A549 (cell line): ENCODE measurements around the gene SLC66A2. TPM values are rescaled to one million over a fixed set of nuclear protein-coding genes. Genes with fewer than 3 reads are reported as not detected.

Source experiments
- ATAC-seq, 2 experiments: fragments of 200-7000 bp in 1 of 2; fragments of >200 bp in 1 of 2; cut with Nextera tagmentation in 1 of 2; cut with Tn5 transposase in 1 of 2; 3 replicates each; pipeline versions ENCODE4 v1.8.0 to v1.9.1; 2018 to 2020; ENCODE audit warnings: mild to moderate bottlenecking in 1 of 2, moderate library complexity in 1 of 2
- CTCF ChIA-PET: fragments of 300-600 bp; sonication (Branson Sonifier 250); formaldehyde crosslinking; extraction: SDS; loops from one replicate; lab custom pipeline; 2021; ENCODE audit warnings: antibody characterized with exemption, inconsistent platforms; lab: Yijun Ruan, JAX
- POLR2A ChIA-PET: fragments of 350-600 bp; formaldehyde crosslinking; extraction: SDS; loops from one replicate; lab custom pipeline; 2021; ENCODE audit warnings: antibody characterized with exemption, inconsistent platforms; lab: Yijun Ruan, JAX
- DNase-seq, 2 experiments: peaks; one replicate each; pipeline versions ENCODE4 v3.0.0 to v3.0.0-alpha.2; 2011 to 2016; ENCODE audit warnings: low read depth in 1 of 2, low spot score in 1 of 2
- FAIRE-seq: peaks from 2 replicates; lab custom pipeline; 2011; peaks lifted over from hg19 to GRCh38; lab: Jason Lieb, UNC
- H3K27ac ChIP-seq, 2 experiments: fragments of >200 bp; sonication (Bioruptor Twin); formaldehyde crosslinking; 3 replicates each; pipeline ENCODE4 v1.5.1; 2016 to 2017
- H3K4me1 ChIP-seq: fragments of >200 bp; sonication (Bioruptor Twin); formaldehyde crosslinking; 3 replicates; pipeline ENCODE4 v1.6.1; 2016
- H3K4me2 ChIP-seq: fragments of >200 bp; sonication (Bioruptor Twin); formaldehyde crosslinking; 3 replicates; pipeline ENCODE4 v1.6.1; 2016
- H3K4me3 ChIP-seq: fragments of >200 bp; sonication (Bioruptor Twin); formaldehyde crosslinking; 3 replicates; pipeline ENCODE4 v1.5.1; 2016
- H3K9me3 ChIP-seq: fragments of >200 bp; sonication (Bioruptor Twin); formaldehyde crosslinking; 3 replicates; pipeline ENCODE4 v1.6.1; 2016
- ATOH8 ChIP-seq: fragments of 250-450 bp; sonication (Bioruptor Pico); IDR thresholded peaks from 2 replicates; pipeline ENCODE4 v1.5.0; 2020; ENCODE audit warnings: low read depth, mild to moderate bottlenecking, moderate library complexity
- CHD2 ChIP-seq: fragments of 150-350 bp; IDR thresholded peaks from 2 replicates; pipeline ENCODE4 v1.6.1; 2014; ENCODE audit warnings: low read length; ENCODE audit not compliant: partially characterized antibody
- ELK1 ChIP-seq: fragments of 150-350 bp; IDR thresholded peaks from 2 replicates; pipeline ENCODE4 v1.6.1; 2014; ENCODE audit warnings: low read depth, mild to moderate bottlenecking, low read length
- EP300 ChIP-seq, 2 experiments: fragments of >200 bp; sonication (Bioruptor Twin); formaldehyde crosslinking; IDR thresholded peaks; 2 replicates in 1 of 2; 3 replicates in 1 of 2; pipeline ENCODE4 v1.6.1; 2016 to 2017
- GATA3 ChIP-seq: IDR thresholded peaks from 2 replicates; pipeline ENCODE4 v1.6.1; 2012; ENCODE audit warnings: borderline replicate concordance
- HEYL ChIP-seq: fragments of 250-450 bp; sonication (Bioruptor Pico); IDR thresholded peaks from 2 replicates; pipeline ENCODE4 v1.8.0; 2021; ENCODE audit warnings: mild to moderate bottlenecking, moderate library complexity
- HMGXB4 ChIP-seq: fragments of 250-450 bp; sonication (Bioruptor Pico); IDR thresholded peaks from 2 replicates; pipeline ENCODE4 v1.5.0; 2021; ENCODE audit warnings: mild to moderate bottlenecking, moderate library complexity, borderline replicate concordance
- MAFK ChIP-seq: fragments of 450-650 bp; IDR thresholded peaks from 2 replicates; pipeline ENCODE4 v1.6.1; 2014; ENCODE audit not compliant: partially characterized antibody
- POLR2A ChIP-seq: IDR thresholded peaks from 2 replicates; pipeline ENCODE4 v1.6.1; 2012; ENCODE audit warnings: mild to moderate bottlenecking, low read length
- RCOR1 ChIP-seq: fragments of 150-350 bp; IDR thresholded peaks from 2 replicates; pipeline ENCODE4 v1.6.1; 2014; ENCODE audit warnings: antibody characterized with exemption, low read length, low read depth
- REST ChIP-seq: fragments of 200-600 bp; sonication (generic); IDR thresholded peaks from 2 replicates; pipeline ENCODE4 v1.6.1; 2016; ENCODE audit warnings: antibody characterized with exemption, mild to moderate bottlenecking, moderate library complexity
- SREBF2 ChIP-seq: fragments of 450-650 bp; IDR thresholded peaks from 2 replicates; pipeline ENCODE4 v1.6.1; 2014; ENCODE audit warnings: mild to moderate bottlenecking, moderate library complexity
- ZC3H11A ChIP-seq: fragments of 450-650 bp; IDR thresholded peaks from 2 replicates; pipeline ENCODE4 v1.6.1; 2014; ENCODE audit warnings: antibody characterized with exemption, mild to moderate bottlenecking
- ZNF302 ChIP-seq: fragments of 250-450 bp; sonication (Bioruptor Pico); IDR thresholded peaks from 2 replicates; pipeline ENCODE4 v1.9.0; 2021; ENCODE audit warnings: inconsistent platforms, mild to moderate bottlenecking, moderate library complexity
- WGBS: methylation state at CpG from one replicate; pipeline ENCODE4 v1.1.6; 2017; ENCODE audit errors: missing lambda C conversion rate; 5-methylcytosine and 5-hydroxymethylcytosine counted together
- polyA plus RNA-seq, 4 experiments: library from polyadenylated mRNA; depleted of rRNA in 3 of 4; stranded (reverse); fragments of >200 nt; fragmentation: RNase III in 1 of 4; extraction: RNeasy Plus Mini Kit Qiagen cat#74134 plus additional on column Dnase treatment in 1 of 4; gene quantifications; 2 replicates in 3 of 4; 3 replicates in 1 of 4; pipeline ENCODE4 v1.2.3, GENCODE V29; 2011 to 2017

Gene SLC66A2
- polyA plus RNA-seq, 2 of the 4 experiments (the other 2 are of a cell fraction): 4.8 to 11.5 TPM

GRCh38 chr18:79950515-79951341, 725 bp downstream of the SLC66A2 start:
- H3K4me1 ChIP-seq: no peaks in the 10 kb centered on the region; the same call in 2 of the 3 replicates
- DNase-seq: peak in 1 of 2 experiments; percentile 25
- FAIRE-seq: no peak
- peak overlapping the region; percentile 77 to 95 for H3K27ac ChIP-seq
- H3K4me2 ChIP-seq: peak overlapping the region; percentile 85
- no peaks in the 10 kb centered on the region for H3K9me3 ChIP-seq
- CTCF ChIA-PET: interaction anchor here (0.7 kb wide), 1 partner anchor 37 kb away, joined by 3 read pairs; no protein-coding TSS in a partner anchor
- ATAC-seq: peak; percentile 56 to 67
- POLR2A ChIA-PET: interaction anchor here (1.0 kb wide), 1 partner anchor 14 kb away, joined by 3 read pairs; the partner anchor contains the start of gene HSBP1L1
- TF ChIP-seq ZC3H11A (no peak), ELK1 (no peak), REST (no peak), HMGXB4 (no peak)
- peak overlapping the region; percentile 87 for H3K4me3 ChIP-seq
- WGBS: 71% methylated on average over 3 of the region's 81 CpGs

- WGBS: 82% methylated on average over 12 of the region's 12 CpGs
- H3K9me3 ChIP-seq: no peaks in the 10 kb centered on the region
- no peak overlapping the region; a peak in 1 of 6 replicates for H3K27ac ChIP-seq
- no peak for TF ChIP-seq HEYL (CRISPR knock-in tag)
- no peak for TF ChIP-seq ATOH8 (CRISPR knock-in tag)
- TF ChIP-seq MAFK: no peak
- TF ChIP-seq EP300 (IDR thresholded peaks at IDR 0.05): no peak
- TF ChIP-seq, all 56 proteins: peak for 0
- ChIA-PET POLR2A (no interaction called here), CTCF (interaction anchor here (0.7 kb wide), 1 partner anchor 38 kb away, joined by 3 read pairs; no protein-coding TSS in a partner anchor)
- FAIRE-seq (no peak), ATAC-seq (no peak), DNase-seq (no peak)
- H3K4me3 ChIP-seq: peak overlapping the region; percentile 87; the same call in 2 of the 3 replicates
- H3K4me1 ChIP-seq: no peaks in the 10 kb centered on the region; the same call in 2 of the 3 replicates
- peak overlapping the region; percentile 85 for H3K4me2 ChIP-seq
These were observed 1.6 kb downstream of the SLC66A2 start for GRCh38 chr18:79949697-79950487.

- H3K4me2 ChIP-seq: no peak overlapping the region
- no peaks in the 10 kb centered on the region; the same call in 2 of the 3 replicates for H3K4me1 ChIP-seq
- ChIA-PET CTCF (no interaction called here), POLR2A (no interaction called here)
- 92% methylated on average over 21 of the region's 23 CpGs for WGBS
- ATAC-seq: no peak
- H3K27ac ChIP-seq: no peak overlapping the region
- TF ChIP-seq CHD2 (no peak), POLR2A (no peak), ZNF302 (CRISPR knock-in tag) (no peak), RCOR1 (no peak), SREBF2 (no peak), GATA3 (no peak)
- H3K4me3 ChIP-seq: no peak overlapping the region
- no peaks in the 10 kb centered on the region for H3K9me3 ChIP-seq
- DNase-seq: no peak
- no peak for FAIRE-seq
These were observed 2.6 kb downstream of the SLC66A2 start for GRCh38 chr18:79948719-79949411.
